Activated CD8-positive, alpha-beta memory T cell treated with anti-CD3 and anti-CD28 coated beads, Interleukin-2, amount 50 U/mL, for 48 hours (primary cell): ENCODE results near the gene CALR3.
"Not testable (repeated sequence)": the region's sequence is repeated elsewhere in the genome, so short reads cannot be mapped to it uniquely, and the experiment has no call there.

ENCODE experiments used
- DNase-seq: peaks from one replicate; pipeline ENCODE4 v3.0.0-alpha.2; 2020

Gene CALR3

DNA sequence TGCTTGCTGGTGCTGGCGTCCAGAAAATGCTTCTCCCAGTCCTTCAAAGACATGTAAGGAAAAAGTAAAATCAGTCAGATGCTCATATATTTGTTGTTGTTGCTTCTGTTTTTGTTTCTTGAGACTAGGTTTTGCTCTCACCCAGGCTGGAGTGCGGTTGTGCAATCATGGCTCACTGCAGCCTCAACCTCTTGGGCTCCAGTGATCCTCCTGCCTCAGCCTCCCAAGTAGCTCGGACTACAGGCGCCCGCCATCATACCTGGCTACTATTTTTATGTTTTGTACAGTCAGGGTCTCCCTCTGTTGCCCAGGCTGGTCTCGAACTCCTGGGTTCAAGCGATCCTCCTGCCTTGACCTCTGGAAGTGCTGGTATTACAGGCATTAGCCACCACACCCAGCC is 13.2 kb downstream of the CALR3 start:
- DNase-seq: no peak

DNA sequence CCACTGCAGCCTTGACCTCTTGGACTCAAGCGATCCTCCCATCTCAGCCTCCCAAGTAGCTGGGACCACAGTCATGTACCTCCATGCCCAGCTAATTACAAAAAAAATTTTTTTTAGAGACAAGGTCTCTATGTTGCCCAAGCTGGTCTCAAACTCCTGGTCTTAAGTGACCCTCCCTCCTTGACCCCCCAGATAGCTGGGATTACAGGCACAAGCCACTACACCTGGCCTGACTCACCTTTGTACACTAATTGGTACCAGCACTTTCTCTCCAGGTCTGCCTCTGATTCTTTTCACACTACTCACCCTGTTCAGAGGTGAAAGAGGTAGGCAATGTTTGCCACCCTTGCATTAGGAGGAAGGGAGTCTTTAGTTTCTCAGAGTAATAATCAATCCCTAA is 18.7 kb downstream of the CALR3 start:
- DNase-seq: no peak

DNA sequence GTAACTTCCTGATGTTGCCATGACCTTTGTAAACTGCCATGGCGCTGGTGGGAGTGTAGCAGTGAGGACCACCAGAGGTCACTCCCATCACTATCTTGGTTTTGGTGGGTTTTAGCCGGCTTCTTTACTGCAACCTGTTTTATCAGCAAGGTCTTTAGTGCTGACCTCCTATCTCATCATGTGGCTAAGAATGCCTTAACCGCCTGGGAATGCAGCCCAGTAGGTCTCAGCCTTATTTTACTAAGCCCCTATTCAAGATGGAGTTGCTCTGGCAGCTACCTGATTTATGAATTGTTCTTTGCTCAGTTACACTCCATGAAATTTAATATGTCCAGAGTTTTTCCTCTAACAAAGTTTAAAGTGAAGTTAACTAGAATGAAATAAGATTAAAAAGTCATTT is 19.6 kb downstream of the CALR3 start:
- no peak for DNase-seq

- DNase-seq: no peak
Measured at GRCh38 chr19:16473875-16474392, 22.0 kb downstream of the CALR3 start.

DNA sequence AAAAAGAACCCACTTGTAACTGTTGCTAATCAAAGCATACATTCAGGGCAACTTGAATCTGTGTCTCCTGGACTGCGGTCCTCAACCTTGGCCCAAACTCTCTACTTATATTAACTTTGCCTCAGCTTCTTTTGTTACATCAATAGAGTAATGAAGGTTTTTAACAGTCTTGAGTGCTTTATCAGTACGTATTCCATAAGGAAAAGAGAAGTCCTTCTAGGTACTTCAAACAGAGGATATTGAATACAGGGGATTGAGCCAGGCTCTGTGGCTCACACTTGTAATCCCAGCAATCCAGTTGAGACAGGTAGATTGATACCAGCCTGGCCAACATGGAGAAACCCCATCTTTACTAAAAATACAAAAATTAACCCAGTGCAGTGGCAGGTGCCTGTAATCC is 23.0 kb downstream of the CALR3 start:
- no peak for DNase-seq

GRCh38 chr19:16472559-16472899 is 23.4 kb downstream of the CALR3 start:
- not testable (repeated sequence) for DNase-seq

GRCh38 chr19:16470911-16471811 is 24.8 kb downstream of the CALR3 start:
- DNase-seq: peak; percentile 68

- DNase-seq: no peak
Measured at GRCh38 chr19:16470541-16470910, 25.4 kb downstream of the CALR3 start.

DNA sequence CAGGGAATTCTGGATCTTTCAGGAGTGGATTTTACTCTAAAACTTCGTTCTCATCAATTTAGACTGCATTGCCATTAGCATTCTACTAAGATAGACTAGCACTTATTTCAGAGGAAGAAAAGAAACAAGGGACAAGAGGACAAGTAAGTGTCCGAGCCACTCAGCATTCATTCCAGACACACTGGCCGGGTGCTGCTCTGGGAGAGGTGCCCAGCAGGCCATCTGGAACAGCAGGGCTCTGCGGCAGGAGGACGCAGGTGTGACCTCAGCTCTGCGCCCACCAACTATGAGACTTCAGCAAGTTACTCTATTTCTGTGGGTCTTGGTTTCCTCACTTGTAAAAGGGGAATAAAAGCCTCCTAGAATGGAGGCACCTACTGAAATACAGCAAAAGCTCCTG is 28.4 kb downstream of the CALR3 start:
- no peak for DNase-seq

GRCh38 chr19:16466802-16467427 is 29.1 kb downstream of the CALR3 start:
- not testable (repeated sequence) for DNase-seq

DNA sequence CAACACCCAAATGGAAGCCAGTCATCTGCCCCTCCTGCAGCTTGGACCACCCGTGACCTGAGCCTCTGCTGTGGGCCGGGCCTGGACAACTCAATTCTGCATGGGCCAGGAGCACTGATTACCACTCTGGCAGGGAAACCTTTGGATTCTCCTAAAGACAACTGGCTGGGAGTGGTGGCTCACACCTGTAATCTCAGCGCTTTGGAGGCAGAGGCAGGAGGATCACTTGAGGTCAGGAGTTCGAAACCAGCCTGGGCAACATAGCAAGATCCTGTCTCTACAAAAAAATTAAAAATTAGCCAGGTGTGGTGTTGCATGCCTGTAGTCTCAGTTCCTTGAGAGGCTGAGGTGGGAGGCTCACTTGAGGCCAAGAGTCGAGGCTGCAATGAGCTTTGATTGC is 30.7 kb downstream of the CALR3 start:
- DNase-seq: no peak

DNA sequence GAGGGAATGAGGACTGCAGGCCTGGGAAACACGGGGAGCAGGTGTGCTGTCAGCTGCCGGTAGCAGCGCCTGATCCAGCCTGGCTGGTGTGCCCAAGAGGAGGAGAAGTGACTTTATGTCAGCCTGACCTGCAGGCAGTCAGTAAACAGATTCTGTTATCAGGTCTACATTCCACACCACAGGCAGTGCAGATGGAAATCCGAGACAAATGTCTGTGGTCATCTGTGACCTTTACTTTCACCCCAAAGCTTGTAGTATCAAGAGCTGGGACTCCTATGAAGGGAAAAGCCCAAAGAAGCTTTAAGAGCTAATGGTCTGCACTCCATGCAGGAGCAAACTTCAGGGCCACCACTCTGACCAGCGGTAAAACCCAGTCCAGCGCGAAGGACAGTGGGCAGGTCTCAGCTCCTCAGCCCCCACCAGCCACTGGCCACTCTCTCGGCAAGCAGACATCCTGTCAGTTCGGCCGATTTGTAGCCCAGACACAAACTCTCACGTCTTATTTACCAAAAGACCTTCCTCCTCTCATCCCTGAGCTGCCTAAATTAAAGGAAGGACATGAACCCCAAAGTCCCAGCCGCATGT is 31.9 kb downstream of the CALR3 start:
- no peak for DNase-seq

DNA sequence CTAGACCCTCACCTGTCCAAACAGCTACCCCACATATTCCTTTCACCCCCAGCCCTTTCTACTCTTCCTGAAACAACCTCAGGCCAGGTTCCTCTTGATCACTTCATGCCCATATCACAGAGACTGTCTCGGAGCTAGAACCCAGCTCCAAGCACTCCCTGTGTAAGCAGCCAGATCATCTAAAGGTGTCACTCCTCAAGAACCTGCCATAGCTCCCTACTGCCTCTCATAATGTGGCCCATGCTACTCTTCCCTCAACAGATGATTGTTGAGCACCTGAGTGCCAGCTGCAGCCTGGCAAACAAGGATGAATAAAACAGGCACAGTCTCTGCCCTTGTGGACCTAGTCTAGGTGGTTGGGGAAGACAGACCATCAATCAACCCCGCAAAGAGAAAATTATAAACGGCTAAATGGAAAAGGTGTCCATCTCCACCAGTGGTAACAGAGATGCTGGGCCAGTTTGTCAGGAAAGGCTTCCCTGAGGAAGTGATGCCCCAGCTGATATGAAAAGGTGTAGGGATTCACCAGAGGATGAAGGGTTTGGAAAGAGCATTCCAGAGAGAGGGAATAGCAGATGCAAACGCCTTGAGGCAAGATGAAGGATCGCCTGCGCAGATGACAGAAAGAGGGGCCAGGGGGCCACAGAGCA is 32.5 kb downstream of the CALR3 start:
- no peak for DNase-seq

DNA sequence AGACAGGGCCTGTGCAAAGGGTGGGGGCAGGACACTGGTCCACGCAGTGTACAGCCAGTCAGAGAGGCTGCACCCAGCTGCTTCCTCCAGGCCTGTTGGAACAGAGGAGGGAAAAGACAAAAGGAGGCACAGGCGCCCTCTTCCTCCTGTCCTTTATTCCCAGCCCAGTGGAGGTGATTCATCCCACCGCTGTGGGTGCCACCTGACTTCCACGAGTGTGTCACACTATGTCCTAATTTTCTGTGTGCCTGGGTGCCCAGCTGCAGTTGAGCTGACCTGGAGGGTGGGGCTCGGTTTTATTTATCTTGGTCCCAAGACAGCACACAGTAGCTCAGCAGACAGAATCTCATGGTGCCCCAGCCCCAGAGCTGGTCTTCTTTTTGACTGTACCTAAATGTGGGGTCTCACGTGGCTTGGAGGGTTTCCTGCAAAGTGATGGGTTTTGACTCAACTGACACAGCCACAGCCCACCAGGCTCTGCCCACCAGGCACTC is 33.2 kb downstream of the CALR3 start:
- DNase-seq: no peak

- DNase-seq: no peak
Measured at GRCh38 chr19:16461630-16462051, 34.3 kb downstream of the CALR3 start.

DNA sequence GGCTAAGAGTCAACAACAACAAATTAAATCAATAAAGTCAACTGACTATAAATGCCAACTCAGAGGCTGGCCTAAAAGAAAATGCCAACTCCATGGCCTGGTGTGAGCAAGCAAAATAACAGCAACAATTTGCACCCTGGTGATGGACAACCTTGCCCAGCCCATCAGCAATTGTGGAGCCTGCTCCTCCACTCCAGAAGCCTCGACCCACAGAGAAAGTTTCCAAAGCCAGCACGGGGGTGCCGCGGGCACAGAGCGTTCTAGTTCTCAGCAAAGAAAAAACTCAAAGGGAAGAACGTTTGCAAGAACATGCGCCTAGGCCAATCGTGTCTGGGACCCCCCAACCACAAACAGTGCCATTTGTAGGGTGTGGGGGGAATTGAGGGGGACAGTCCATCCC is 35.5 kb downstream of the CALR3 start:
- DNase-seq: no peak

DNA sequence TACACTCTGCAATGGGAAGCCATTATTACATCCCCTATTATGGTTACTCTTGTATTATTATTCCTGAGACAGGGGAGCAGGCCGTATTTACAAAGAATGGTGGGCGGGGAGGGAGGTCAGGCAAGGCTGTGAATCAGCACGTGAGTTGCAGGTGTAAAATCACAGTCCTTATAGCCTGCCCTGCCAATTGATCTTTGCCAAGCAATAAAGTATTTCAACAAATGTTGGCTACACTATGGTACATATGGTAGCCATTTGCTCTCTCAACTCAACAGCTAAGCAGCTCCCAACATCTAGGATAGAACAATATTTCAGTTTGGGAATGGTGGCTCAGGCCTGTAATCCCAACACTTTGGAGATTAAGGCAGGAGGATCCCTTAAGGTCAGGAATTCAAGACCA is 36.3 kb downstream of the CALR3 start:
- no peak for DNase-seq

GRCh38 chr19:16458391-16459341 is 37.3 kb downstream of the CALR3 start:
- DNase-seq: no peak

DNA sequence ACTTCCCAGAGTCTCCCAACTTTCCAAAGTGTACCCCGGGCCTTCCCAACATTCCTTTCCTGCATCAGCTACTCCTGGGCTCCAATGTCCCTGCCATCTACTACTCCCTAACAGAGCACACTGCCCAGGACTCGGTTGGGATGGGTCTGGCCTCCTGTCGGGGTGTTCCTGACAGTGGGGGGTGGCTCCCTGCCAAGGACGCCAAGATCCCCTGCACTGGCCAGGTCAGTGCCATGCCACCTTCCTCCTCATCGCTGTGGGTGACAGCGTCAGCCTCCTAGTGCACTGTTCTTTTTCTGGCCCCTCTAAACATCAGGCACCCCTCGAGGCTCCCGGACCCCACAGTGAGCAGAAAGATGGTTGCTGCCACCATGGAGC is 38.0 kb downstream of the CALR3 start:
- no peak for DNase-seq

GRCh38 chr19:16457195-16457953 is 38.6 kb downstream of the CALR3 start:
- DNase-seq: no peak

GRCh38 chr19:16456652-16457194 is 39.2 kb downstream of the CALR3 start:
- DNase-seq: no peak
